HG03520 (cell line): Measurements from ENCODE around the gene HIPK2.
A peak's percentile ranks its signal among the peaks of the same experiment; 100 is the strongest.

Source experiments
- ATAC-seq: cut with Tn5 transposase; IDR thresholded peaks from one replicate; pipeline ENCODE4 v1.9.1; 2021; ENCODE audit warnings: mild to moderate bottlenecking, moderate library complexity; ENCODE audit not compliant: unreplicated experiment

Gene HIPK2

DNA sequence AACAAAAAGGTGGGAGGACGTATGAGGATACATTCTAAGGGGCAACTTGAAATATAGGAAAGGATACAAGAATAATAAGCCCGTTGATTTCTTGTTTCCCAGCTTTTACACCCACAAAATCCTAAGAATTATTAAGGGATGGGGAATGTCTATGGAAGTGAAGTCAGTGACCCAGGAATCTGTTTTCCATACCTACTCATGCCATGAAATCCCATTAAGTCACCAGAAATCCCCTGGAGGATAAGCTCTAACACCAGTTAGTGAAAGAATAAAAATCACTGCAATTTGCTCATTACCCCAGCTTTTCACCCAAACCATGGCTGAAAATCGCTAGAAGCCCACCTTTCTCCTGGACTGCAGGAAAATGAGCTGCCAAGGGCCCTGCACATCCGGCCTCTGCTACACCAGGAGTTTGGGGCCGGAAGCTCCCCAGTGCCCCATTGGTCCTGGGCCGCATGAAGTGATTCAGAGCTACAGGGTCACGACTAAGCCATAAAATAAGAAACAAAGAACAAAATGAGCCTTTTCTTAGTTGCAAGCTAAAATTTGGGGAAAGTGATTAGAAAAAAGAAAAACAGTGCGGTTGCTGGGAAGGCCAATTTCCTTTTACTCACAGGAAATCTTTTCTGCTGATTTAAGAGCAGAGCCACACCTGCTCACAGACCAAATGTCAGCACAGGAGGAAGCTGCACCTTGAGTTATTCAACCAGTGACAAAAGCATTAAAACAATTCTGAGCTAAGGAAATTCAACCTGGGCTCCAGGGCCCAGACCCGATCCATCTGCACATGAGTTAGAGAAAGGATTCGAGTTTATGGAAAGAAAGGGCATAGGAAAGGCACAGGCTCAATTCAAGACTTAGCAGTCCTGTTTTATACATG is 40.3 kb downstream of the HIPK2 start:
- ATAC-seq = no peak

DNA sequence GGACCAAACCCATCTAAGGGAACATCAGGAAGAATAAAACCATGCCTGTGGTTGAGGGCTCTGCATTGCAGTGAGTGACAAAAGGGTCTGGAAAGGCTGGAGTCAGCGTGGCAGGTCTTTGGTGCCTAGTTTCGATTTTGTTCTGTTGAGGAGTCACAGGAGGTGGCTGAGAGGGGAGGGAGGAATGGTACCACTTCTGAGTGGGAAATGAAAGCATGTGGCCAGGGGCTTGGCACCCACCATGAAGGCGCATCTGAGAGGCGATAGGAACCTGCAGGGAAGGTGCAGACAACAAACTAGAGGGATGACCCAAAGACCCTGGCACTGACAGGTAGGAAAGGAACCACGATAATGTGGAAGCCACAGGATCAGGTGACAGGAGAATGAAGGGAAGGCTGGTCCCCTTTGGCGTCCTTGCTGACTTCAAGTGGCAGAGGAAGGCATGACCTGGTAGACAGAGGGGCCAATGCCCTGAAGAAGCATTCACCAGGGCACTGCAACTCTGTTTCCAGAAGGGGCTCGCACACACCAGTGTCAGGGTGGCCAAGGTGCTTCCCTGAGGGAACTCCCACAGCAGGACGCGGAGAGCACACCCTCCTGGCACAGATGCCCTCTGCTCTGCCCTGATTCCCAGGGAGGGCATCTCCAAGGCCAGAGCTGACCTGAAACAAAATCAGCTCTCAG is 41.7 kb downstream of the HIPK2 start:
- no peak for ATAC-seq

DNA sequence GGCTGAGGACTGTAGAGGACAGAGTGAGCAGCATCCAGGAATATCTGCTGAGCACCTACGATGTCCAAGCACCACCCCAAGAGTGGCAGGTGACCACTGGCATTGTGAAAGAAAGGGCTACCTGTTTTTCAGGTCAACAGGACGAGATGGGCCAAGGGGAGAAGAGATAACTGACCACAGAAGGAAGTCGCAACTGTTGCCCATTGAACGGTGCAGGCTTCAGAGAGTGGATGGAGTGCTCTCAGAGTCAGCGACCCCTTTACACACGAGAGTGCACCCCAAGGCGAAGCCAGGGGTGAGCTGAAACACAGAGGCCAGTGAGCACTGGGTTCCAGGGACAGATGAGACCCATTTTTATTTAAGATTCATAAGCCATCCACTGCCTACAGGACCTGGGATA is 42.3 kb downstream of the HIPK2 start:
- no peak for ATAC-seq

DNA sequence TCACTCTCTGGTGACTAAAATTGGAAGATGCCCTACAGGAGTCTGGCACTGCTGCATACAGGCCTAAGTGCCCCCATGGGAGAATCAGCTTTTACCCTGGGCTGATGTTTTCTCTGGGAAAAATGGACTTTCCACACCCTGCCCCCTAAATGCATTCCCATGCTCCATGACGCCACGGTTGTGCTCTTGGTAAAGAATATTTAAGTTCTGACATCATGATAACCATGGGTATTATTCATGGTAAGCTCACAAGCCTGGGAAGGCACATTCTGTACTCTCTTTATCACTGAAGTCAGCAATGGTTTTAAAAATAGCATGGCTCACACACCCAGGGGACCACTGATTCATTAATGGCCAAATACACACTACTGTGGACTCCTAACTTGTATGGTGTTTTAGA is 43.4 kb downstream of the HIPK2 start:
- no peak for ATAC-seq

DNA sequence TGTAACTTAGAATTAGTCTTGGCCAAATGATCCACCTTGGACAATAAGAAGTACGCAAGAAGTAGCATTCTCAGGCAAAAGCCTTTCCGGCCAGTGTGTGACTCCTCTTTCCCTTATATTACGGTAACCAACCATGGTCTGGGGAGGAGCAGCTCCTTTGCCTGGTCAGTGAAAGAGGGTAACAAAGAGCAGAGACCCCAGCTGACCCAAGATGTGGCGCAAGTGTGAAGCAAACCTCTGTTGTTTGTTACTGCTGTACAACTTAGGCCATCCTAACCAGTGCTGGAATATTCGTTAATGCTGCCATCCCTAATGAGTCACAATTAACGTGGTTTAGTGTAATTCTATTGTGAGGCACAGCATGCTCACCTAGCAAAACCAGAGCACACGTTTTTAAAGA is 44.0 kb downstream of the HIPK2 start:
- ATAC-seq = no peak

DNA sequence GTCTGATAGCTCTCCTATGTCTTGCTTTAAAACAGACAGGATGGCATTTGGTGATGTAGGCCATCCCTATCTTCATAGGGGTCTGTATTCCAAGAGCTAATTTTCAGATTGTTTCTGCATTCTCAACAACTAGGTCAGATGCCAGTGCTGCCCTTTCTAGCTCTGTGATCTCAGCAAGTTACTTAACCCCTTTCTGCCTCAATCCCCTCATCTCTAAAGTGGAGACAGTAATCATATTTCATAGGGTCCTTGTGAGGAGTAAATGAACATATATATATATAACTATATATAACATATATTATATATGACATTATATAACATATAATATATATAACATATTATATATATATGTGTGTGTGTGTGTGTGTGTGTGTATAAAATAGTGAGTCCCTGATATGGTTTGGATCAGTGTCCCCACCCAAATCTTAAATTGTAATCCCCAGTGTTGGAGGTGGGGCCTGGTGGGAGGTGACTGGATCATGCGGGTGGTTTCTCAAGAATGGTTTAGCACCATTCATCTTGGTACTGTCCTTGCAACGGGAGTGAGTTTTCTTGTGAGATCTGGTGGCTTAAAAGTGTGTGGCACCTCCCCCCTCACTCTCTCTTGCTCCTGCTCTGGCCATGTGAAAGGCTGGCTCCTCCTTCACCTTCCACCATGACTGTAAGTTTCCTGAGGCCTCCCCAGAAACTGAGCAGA is 45.2 kb downstream of the HIPK2 start:
- no peak for ATAC-seq

DNA sequence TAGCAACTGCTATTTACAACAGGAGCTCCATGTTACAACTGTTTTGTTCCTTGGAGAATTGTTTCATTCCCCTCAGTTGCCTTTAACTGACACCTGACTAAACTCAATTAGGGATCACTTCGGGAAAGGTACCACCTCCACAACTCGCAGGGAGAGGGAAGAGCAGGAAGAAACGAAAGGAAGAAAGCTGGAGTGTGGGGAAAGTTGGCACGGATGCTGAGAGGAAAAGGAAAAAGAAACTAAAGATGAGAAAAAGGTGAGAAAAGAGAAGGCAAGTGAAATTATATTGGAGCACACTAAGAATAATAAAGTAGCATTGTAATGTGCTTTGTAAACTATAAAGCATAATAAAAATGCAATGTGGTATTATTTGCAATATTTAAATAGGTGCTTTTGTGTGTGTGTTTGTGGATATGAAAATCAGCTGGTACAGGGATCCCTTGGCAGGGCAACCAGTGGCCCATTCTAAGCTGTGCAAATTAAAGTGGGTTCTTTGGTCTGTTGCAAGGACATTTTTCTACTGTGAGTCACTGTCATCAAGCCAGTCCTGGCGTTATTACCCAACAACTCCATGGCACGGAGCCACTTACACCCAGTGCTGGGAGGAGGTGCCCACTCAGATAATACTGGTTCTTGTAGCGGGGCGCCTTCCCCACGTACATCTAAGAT is 45.9 kb downstream of the HIPK2 start:
- ATAC-seq = no peak

DNA sequence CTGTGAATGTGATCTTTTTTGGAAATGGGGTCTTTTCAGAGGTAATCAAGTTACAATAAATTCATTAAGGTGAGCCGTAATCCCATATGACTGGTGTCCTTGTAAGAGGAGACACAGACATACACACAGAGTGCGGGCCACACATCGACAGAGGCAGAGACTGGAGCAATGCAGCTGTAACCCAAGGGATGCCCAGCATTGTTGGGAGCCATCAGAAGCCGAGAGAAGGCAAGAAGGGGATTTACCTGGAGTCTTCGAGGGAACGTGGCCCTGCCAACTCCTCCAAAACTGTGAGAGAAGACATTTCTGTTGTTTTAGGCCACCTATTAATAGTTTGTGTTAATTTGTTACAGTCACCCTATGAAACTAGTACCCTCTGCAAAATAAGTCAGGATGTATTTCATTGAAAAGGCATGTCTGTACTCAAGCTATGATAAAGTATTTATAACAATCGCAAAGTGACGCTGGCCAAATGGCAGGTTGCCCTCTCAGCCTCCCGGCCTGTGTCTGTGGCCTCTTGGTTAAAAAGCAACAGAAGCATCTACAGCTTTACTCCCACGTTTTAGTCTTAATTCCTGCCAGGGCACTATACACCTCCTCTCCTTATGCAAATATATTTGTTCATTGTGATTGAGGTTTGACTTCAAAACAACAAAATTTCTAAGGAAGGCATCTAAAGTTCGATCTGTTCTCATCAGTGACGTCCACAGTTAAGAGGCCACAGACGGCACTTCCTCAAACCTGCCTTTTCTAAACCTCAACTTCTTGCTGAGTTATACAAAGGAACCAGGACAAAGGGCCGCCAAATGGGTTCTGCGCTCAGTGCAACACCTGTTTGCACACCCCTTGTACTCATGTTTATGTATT is 46.8 kb downstream of the HIPK2 start:
- no peak for ATAC-seq

DNA sequence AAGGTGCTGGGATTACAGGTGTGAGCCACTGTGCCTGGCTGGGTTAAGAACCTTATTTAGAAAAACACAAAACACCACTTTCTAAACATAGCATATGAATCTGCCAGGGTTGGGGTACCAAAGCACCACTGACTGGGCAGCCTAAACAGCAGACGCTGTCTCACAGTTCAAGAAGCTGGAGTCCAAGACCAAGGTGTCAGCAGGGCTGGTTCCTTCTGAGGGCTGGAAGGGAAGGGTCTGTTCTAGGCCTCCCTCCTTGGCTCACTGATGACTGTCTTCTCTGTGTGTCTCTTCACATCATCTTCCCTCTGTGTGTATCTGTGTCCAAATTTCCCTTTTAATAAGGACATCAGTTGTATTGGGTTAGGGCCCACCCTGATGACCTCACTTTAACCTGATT is 49.6 kb downstream of the HIPK2 start:
- no peak for ATAC-seq

DNA sequence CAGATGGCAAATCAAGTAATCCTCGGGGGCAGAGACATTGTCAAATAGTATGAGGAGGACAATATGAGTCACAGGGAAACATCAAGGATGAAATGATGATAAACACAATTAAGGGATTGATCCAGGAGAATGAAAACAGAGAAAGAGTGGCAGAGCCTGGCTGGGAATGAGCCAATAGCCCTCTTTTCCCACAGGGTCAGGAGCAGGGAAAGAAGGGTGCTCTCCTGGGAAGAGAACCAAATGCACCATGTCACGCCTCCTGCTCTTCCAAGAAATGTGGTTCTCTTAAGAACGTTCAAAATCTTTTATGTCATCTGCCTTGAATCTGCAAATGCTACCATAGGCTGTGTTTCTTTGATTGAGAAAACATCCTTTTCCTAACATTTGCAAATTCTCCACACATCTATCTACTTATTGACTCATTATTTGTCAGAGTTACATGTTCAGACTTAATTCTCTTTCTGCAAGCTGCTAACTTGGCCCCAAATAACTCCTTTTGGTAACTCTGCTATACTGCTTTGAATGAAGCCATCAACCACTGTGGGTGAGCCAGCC is 50.6 kb downstream of the HIPK2 start:
- no peak for ATAC-seq

DNA sequence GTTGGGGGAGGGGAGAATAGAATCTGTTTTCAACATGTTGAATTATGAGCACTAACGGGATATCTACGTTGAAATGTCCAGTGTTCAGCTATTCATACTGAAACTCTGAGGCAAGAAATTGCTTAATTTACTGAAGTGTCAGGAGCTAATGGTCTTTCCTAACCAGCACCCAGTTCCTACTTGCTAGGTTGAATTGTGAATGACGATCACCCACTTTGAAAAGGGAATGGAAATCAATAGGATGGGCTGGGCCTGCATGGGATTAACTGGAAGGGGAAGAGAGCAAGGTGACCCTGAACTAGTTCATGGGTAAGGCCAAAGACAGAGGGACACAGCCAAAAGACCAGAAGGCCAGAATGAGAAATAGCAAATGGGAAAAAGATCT is 51.3 kb downstream of the HIPK2 start:
- no peak for ATAC-seq

DNA sequence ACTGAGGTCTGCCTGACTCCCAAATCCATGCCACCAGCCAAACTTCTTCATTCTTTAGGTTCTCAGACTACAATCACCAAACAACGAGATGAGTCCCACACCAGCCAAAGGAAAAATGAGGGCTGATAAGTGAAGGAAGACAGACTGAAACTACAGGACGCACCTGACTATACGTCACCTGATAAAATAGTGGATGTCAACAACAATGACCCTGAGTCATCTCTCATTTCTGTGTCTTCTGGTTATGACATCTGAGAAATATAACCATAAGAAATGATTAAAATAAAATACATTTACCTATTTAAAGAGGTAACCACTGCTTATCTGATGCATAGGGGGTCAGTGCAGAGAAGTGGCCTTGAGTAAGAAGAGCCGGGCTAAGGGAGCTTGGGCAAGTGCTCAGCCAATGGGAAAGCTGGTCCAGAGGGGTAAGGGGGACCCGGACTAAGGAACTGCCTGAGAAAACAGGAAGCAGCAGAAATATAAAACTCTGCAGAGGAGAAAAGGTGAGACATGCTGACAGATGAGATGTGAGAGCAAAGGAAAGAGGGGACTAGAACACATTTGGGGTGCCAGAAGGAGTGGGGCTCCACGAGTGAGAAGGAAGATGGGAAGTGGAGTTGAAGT is 51.8 kb downstream of the HIPK2 start:
- no peak for ATAC-seq

DNA sequence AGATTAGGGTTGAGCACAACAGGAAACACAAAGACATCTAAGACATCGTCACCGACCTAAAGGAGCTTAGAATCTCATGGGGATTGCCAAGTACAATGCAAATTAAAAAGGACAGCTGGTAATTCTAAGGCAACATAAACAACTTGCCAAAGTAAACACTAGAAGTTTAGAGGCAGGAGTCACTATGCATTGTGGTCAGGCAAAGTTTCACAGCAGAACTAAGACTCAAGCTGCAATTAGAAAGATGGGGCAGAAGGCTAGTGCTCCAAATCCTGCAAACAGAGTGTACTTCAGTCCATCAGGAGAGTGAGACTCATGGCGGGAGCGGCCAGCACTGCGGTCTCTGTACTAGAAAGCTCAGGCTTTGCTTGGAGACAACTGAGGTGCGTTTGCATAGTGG is 52.7 kb downstream of the HIPK2 start:
- ATAC-seq = peak; percentile 85

DNA sequence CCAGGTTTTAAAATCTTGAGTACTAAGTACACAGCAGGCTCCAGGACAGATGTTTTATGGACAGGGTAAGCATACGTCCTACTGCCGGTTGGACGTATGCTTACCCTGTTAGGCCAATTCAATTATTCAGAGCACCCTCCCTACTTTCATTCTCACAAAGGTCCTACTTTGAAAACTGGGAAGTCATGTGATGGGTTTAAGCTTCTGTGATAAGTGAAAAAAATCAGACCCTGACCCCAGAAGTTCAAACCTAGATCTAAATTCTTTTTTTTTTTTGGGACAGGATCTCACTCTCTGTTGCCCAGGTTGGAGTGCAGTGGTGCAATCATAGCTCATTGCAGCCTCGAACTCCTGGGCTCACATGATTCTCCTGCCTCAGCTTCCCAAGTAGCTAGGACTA is 55.2 kb downstream of the HIPK2 start:
- no peak for ATAC-seq

DNA sequence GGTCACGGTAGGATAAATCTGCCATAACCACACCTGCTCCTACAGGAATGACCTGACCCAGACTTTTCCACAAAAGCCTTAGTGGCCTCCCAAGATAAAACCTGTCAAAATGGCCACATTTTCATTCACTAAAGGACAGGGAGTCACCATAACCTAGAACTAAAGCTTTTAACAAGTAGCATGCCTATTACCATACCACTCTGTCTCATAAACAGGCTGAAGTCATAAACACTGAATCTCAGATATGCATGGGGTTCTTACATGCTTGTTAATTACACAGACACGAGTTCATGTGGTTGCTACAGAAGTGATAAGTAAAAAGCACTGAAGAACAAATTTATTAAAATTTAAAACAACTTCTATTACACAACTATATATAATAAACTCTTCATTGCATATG is 56.0 kb downstream of the HIPK2 start:
- no peak for ATAC-seq

DNA sequence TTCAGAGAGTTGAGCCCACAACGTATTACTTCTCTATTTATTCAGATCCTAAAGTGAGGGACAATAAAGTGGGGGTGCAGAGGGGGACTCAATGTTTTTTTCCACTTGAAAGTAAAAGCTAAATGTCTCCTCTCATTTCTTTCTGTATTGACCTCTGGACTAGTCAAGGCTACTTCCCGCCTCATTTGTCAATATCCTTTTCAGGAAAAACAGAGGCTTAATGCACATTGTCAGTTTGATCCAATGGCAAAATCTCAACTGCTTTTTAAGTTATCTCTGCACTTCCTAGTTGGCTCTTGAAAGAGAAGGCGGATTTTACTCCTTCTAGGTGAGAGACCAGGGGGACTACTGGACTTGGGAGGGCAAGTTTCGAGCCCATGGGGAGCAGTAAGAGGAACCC is 56.4 kb downstream of the HIPK2 start:
- ATAC-seq = no peak

DNA sequence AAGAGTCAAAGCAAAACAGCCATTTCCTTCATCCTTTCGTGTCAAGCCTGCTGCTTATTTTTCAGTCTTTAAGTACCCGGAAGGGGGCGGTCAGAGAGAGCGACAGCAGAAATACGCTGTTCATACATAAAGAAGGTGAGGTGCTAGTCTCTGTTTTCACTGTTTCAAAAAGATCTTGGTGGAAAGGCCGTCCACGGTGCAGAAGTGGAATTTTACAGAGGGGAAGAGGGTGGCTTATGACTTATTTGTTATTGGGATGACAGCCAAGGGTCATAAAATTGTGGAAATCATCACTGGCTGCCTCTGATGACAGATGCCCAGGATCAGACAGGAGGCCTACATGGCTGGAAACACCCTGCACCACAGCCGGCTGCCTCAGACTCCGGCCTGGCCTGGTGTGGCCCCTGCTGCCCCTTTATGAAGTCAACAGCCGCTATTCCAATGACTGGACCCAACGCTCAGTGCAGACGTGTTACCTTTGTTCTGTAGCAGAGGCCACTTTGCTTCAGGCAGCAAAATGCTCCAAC is 57.0 kb downstream of the HIPK2 start:
- no peak for ATAC-seq

DNA sequence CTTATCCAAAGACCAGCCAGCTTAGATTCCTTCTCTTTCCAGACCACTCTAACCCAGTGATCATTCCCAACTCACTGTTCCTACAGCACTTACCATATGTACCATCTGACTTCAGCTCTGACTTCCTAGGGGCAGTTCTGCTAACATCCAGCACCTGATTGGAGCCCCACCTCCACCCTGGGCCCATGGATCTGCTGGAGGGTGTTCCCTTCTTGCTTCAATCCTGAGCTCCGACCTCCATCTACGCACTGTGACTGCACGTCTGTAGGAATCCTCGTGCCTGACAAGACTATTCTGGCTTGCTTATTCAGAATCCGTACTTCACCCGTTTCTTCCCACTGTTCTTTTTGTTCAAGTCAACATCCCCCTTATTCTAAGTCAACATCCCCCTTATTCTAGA is 57.6 kb downstream of the HIPK2 start:
- no peak for ATAC-seq

DNA sequence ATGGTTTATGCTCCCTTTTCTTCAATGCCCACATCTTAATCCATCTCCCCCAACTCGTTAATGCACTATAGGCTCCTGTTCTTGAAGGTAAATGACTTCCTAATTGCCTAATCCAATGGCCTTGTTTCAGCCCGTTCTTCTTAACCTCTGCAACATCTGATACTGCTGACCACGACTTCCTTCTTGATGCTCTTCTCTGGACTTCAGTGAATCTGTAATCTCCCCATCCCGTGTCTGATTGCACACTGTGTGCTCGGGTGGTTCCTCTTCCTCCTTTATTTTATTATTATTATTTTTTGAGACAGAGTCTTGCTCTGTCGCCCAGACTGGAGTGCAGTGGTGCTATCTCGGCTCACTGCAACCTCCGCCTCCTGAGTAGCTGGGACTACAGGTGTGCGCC is 58.9 kb downstream of the HIPK2 start:
- no peak for ATAC-seq
